Activated naive CD4-positive, alpha-beta T cell treated with anti-CD3 and anti-CD28 coated beads, Interleukin-2, amount 50 U/mL, for 24 hours (primary cell): Measurements from ENCODE around the gene PRKCZ.

Source experiments
- H3K27ac Mint-ChIP-seq: one replicate; pipeline ENCODE4 v1.8.0; 2021; ENCODE audit warnings: mild to moderate bottlenecking, mixed read lengths
- H3K27me3 Mint-ChIP-seq: one replicate; pipeline ENCODE4 v1.8.0; 2021; ENCODE audit warnings: mixed read lengths
- H3K36me3 Mint-ChIP-seq: one replicate; pipeline ENCODE4 v1.8.0; 2021; ENCODE audit warnings: mixed read lengths
- H3K4me1 Mint-ChIP-seq: one replicate; pipeline ENCODE4 v1.8.0; 2021; ENCODE audit warnings: mixed read lengths
- H3K4me3 Mint-ChIP-seq: one replicate; pipeline ENCODE4 v1.8.0; 2021; ENCODE audit warnings: mild to moderate bottlenecking, mixed read lengths
- H3K9me3 Mint-ChIP-seq: one replicate; pipeline ENCODE4 v1.8.0; 2021; ENCODE audit warnings: mixed read lengths

PRKCZ gene

DNA sequence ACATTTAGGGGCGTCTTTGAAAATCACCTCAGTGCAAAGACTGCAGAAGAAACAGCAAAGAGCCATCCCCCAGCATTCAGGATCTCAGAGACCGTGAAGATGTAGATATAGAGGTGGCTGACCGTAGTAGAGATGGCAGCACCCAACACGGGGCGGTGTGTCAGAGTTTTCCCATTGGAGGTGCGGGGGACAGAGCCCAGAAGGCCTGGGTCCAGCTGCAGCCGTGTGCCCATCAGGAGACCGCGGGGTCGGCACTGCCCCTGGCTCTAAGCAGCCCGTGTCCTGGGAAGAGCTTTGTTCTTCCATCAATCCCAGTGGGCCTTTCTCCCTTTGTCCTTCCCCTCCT is 29.9 kb upstream of the PRKCZ start:
- Mint-ChIP-seq H3K9me3 (no peaks in the 10 kb centered on the region), H3K27ac (no peak overlapping the region), H3K4me3 (no peak overlapping the region), H3K36me3 (peaks cover 2% of the 10 kb centered on the region), H3K27me3 (peaks cover 40% of the 10 kb centered on the region), H3K4me1 (peaks cover 5% of the 10 kb centered on the region)

DNA sequence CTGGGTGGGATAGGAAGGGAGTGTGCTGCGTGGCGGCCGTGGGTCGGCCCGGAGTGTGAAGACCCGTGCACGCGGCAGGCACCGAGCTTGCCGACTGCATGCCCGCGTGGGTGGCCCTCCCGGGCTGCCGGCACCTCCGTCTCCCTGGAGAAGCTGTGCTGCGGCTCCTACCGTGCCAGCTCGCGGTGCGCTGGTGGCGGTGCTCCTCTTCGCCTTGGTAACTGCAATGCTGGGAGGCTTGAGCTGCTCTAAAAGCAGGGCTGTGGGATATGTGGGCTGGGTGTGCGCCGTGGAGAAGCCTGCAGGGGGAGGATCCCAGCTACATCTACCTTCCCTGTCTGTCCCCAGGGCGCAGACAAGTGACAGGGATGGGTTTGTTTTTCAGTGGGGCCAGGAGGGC is 28.7 kb upstream of the PRKCZ start:
- Mint-ChIP-seq H3K9me3 (no peaks in the 10 kb centered on the region), H3K4me3 (no peak overlapping the region), H3K27me3 (peaks cover 35% of the 10 kb centered on the region), H3K4me1 (peaks cover 9% of the 10 kb centered on the region), H3K36me3 (peaks cover 2% of the 10 kb centered on the region), H3K27ac (no peak overlapping the region)

DNA sequence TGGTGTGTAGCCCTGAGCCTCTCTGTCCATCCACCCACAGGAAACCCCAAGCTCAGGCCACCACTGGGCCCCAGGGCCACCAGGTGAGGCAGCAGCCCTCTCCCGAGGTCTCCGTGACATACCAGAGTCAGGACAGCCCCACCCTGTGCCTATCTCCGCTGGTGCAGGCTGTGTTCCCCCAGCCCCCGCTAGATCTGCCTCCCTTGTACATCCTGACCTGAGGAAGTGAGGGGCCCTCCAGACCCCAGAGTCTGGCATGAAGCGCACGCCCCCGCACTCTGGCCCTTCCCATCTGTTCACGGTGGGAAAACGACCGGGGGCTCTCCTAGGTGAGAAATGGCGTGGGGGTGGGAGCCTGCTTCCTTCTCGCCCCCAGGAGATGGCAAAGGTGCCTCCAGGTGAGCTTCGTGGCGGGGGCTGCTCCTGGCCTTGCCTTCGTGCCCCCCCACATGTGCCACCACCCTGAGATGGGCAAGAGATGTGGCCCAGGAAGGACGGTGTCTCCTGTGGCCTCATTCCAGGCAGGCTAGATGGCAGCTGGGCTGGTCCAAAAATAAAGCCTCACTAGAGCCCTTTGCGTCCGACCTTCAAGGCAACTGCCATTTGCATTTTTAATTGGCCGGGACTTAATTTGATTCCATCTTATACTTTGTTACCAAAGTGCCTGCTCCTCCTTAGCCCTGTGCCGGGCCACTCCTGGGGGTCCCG is 28.0 kb upstream of the PRKCZ start:
- Mint-ChIP-seq H3K36me3 (peaks cover 2% of the 10 kb centered on the region), H3K4me3 (no peak overlapping the region), H3K4me1 (peaks cover 9% of the 10 kb centered on the region), H3K9me3 (no peaks in the 10 kb centered on the region), H3K27ac (no peak overlapping the region), H3K27me3 (peaks cover 31% of the 10 kb centered on the region)

GRCh38 chr1:2023187-2023586 is 27.0 kb upstream of the PRKCZ start:
- H3K27me3 Mint-ChIP-seq: peaks cover 25% of the 10 kb centered on the region
- peaks cover 2% of the 10 kb centered on the region for H3K36me3 Mint-ChIP-seq
- no peak overlapping the region for H3K4me3 Mint-ChIP-seq
- H3K9me3 Mint-ChIP-seq: no peaks in the 10 kb centered on the region
- H3K4me1 Mint-ChIP-seq: peaks cover 9% of the 10 kb centered on the region
- H3K27ac Mint-ChIP-seq: no peak overlapping the region

DNA sequence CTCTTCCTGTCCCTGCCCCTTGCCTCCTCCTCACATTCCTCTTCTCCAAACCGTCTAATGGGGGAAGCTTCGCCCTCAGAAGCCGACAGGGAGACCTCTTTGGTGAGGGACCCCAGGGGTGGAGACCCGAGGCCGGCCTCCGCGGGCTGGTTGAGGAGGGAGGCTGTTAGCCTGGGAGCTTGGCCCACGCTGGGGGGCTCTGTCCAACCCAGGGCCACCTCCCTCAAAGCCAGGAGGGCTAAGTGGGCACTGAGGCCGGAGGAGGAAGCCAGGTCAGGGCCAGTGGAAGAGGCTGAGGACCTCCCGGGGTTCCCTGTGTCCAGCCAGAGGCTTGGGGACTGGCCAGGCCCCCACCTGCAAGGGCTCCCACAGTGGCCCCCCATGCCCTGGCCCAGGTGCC is 25.8 kb upstream of the PRKCZ start:
- Mint-ChIP-seq H3K27me3 (peaks cover 22% of the 10 kb centered on the region), H3K4me3 (no peak overlapping the region), H3K27ac (no peak overlapping the region), H3K36me3 (no peaks in the 10 kb centered on the region), H3K9me3 (no peaks in the 10 kb centered on the region), H3K4me1 (peaks cover 4% of the 10 kb centered on the region)

GRCh38 chr1:2024887-2025286 is 25.3 kb upstream of the PRKCZ start:
- Mint-ChIP-seq H3K9me3 (no peaks in the 10 kb centered on the region), H3K4me1 (peaks cover 4% of the 10 kb centered on the region), H3K4me3 (no peak overlapping the region), H3K27ac (no peak overlapping the region), H3K27me3 (peaks cover 21% of the 10 kb centered on the region), H3K36me3 (no peaks in the 10 kb centered on the region)

DNA sequence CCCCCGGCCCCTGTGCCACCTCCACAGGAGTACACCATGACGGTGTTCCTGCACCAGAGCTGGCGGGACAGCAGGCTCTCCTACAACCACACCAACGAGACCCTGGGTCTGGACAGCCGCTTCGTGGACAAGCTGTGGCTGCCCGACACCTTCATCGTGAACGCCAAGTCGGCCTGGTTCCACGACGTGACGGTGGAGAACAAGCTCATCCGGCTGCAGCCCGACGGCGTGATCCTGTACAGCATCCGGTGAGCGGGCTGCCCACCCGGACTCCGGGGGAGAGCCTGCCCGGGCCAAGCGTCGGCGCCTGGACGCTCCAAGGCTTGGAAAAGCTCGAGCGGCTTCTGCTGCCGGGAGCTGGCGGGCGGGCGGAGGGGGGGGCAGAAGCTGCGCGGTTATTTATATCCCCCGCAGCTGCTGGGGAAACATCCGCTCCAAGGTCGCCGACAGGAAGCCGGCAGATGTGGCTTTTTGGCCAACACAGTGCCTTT is 24.7 kb upstream of the PRKCZ start:
- H3K36me3 Mint-ChIP-seq: no peaks in the 10 kb centered on the region
- no peaks in the 10 kb centered on the region for H3K9me3 Mint-ChIP-seq
- H3K27me3 Mint-ChIP-seq: peaks cover 18% of the 10 kb centered on the region
- peaks cover 4% of the 10 kb centered on the region for H3K4me1 Mint-ChIP-seq
- H3K4me3 Mint-ChIP-seq: peak overlapping the region; percentile 26
- H3K27ac Mint-ChIP-seq: no peak overlapping the region

DNA sequence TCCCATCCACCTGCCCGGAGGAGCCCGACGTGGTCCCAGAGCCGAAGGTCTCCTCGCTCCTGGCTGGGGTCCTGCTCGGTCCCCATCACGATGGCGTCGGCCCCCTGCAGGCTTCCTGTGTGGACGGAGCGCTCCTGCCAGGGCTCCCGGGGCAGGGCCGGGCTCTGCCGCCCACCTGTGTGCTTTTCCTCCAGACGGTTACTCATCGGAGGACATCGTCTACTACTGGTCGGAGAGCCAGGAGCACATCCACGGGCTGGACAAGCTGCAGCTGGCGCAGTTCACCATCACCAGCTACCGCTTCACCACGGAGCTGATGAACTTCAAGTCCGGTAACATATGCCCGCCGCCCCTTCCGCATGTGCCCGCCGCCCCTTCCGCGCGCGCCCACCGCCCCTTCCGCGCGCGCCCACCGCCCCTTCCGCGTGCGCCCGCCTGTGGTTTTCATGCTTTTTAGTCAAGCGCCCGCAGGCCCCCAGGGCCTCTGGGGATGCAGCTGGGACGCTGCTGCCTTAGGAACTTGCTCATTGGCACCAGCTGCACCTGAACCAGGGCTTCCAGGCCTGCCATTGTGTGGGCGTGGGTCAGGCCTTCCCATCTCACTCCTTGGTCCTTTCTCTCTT is 22.1 kb upstream of the PRKCZ start:
- Mint-ChIP-seq H3K36me3 (no peaks in the 10 kb centered on the region), H3K27ac (no peak overlapping the region), H3K4me3 (no peak overlapping the region), H3K4me1 (peaks cover 4% of the 10 kb centered on the region), H3K9me3 (no peaks in the 10 kb centered on the region), H3K27me3 (peaks cover 3% of the 10 kb centered on the region)

GRCh38 chr1:2028870-2029560 is 21.2 kb upstream of the PRKCZ start:
- Mint-ChIP-seq H3K27me3 (no peaks in the 10 kb centered on the region), H3K36me3 (no peaks in the 10 kb centered on the region), H3K4me1 (peaks cover 4% of the 10 kb centered on the region), H3K4me3 (no peak overlapping the region), H3K27ac (no peak overlapping the region), H3K9me3 (no peaks in the 10 kb centered on the region)

DNA sequence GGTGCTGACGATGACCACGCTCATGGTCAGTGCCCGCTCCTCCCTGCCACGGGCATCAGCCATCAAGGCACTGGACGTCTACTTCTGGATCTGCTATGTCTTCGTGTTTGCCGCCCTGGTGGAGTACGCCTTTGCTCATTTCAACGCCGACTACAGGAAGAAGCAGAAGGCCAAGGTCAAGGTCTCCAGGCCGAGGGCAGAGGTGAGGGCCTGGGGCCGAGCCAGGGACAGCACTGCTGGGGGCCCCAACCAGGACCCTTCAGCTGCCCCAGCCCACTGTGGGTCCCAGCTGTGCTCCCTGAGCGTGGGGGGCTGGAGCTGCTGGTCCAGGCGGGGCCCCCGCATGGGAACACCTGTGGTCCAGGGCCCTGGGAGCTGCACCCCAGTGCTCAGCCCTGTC is 20.6 kb upstream of the PRKCZ start:
- H3K4me1 Mint-ChIP-seq: peaks cover 4% of the 10 kb centered on the region
- H3K27me3 Mint-ChIP-seq: no peaks in the 10 kb centered on the region
- no peaks in the 10 kb centered on the region for H3K36me3 Mint-ChIP-seq
- no peak overlapping the region for H3K4me3 Mint-ChIP-seq
- no peak overlapping the region for H3K27ac Mint-ChIP-seq
- no peaks in the 10 kb centered on the region for H3K9me3 Mint-ChIP-seq

DNA sequence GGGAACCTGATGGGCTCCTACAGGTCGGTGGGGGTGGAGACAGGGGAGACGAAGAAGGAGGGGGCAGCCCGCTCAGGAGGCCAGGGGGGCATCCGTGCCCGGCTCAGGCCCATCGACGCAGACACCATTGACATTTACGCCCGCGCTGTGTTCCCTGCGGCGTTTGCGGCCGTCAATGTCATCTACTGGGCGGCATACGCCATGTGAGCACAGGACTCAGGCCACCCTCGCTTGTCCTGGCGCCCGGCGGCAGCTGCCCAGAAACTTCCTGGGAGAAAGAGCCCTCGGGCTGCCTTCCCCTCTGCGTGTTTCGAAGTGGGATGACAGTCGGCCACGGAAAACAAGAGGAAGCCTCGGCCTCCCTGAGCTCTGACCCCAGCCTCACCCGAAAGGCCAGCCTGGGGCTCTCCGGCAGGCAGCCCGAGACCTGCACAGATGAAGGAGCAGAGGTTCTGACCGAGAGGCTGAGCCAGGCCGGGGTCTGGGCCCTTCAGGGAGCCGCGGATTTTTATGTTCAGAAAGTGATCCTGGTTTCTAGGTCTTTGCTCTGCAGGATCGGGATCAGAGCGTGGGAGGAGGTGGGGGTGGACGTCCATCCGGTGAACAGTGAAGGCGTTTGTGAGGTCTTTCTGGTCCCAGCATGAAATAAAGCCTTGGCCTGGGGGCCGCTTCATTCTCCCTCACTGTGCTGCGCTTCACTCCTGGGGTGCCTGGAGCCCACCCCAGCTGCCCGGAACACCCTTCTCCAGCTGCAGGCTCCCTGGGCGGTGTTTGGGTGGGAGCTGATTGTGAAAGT is 19.9 kb upstream of the PRKCZ start:
- H3K9me3 Mint-ChIP-seq: no peaks in the 10 kb centered on the region
- H3K27ac Mint-ChIP-seq: no peak overlapping the region
- no peaks in the 10 kb centered on the region for H3K27me3 Mint-ChIP-seq
- H3K36me3 Mint-ChIP-seq: no peaks in the 10 kb centered on the region
- peaks cover 4% of the 10 kb centered on the region for H3K4me1 Mint-ChIP-seq
- H3K4me3 Mint-ChIP-seq: no peak overlapping the region

GRCh38 chr1:2031546-2032540 is 18.4 kb upstream of the PRKCZ start:
- Mint-ChIP-seq H3K27me3 (no peaks in the 10 kb centered on the region), H3K36me3 (no peaks in the 10 kb centered on the region)

DNA sequence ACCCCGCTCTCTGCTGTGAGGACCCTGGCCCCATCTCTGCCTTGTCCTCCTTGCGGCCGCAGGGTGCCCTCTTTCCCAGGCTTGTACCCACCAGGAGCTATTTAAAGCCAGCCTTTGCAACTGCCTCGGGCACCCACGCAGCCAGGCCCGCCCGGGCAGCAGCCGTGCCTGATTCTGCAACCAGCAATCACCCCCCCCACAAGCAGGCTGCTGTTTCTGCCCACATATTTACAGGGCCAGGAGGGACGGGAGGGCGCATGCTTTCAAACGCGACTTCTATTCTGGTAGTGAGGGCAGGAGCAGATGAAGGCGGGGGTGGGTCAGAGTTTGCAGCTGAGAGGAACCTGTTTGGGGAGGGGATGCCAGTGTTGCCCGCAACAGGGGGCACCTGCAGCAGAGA is 17.5 kb upstream of the PRKCZ start:
- Mint-ChIP-seq H3K36me3 (no peaks in the 10 kb centered on the region), H3K4me3 (no peak overlapping the region), H3K27ac (no peak overlapping the region), H3K27me3 (no peaks in the 10 kb centered on the region), H3K9me3 (no peaks in the 10 kb centered on the region), H3K4me1 (no peaks in the 10 kb centered on the region)

More at GRCh38 chr1:2031546-2032540, 18.4 kb upstream of the PRKCZ start:
- Mint-ChIP-seq H3K9me3 (no peaks in the 10 kb centered on the region), H3K4me3 (no peak overlapping the region), H3K27ac (no peak overlapping the region), H3K4me1 (no peaks in the 10 kb centered on the region)

DNA sequence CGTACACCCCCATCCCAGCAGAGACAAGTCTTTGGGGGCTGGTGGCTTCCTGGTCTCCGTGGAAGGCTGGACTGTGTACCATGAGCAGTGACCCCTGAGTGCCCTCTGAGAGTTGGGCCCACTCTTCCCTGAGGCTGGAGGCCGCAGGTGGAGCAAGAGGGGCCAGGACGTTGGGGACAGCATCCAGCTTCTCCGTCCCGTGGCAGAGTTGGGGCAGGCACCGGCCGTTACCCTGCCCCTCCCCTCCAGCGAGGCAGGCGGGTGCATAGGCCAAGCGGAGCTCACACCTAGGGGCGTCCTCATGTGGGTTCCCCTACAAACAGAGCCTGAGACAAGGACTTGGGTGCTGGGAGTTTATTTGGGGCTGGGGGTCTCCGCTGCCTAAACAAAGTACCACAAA is 17.0 kb upstream of the PRKCZ start:
- H3K4me1 Mint-ChIP-seq: no peaks in the 10 kb centered on the region
- H3K27ac Mint-ChIP-seq: no peak overlapping the region
- no peaks in the 10 kb centered on the region for H3K36me3 Mint-ChIP-seq
- no peak overlapping the region for H3K4me3 Mint-ChIP-seq
- H3K9me3 Mint-ChIP-seq: no peaks in the 10 kb centered on the region
- H3K27me3 Mint-ChIP-seq: no peaks in the 10 kb centered on the region

DNA sequence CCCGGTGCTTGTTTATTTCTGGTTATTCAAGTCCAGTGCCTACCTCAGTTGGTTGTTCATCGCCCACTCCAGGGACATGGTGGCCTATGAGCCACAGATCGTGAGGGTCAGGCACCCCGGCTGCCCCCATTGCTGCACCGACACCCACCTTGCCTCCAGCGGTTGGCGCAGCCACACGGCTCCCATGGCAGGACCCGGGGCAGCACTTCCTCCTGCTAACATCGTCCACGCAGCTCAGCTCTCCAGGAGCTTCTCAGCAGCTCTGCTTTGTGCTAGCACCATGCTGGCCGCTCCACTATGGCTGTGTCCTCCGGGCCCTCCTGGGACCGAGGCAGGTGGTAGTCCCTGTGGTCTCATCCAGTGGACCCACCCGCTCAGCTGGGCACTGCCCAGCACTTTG is 13.9 kb upstream of the PRKCZ start:
- H3K9me3 Mint-ChIP-seq: no peaks in the 10 kb centered on the region
- H3K27me3 Mint-ChIP-seq: no peaks in the 10 kb centered on the region
- no peaks in the 10 kb centered on the region for H3K4me1 Mint-ChIP-seq
- no peak overlapping the region for H3K27ac Mint-ChIP-seq
- H3K36me3 Mint-ChIP-seq: no peaks in the 10 kb centered on the region
- H3K4me3 Mint-ChIP-seq: no peak overlapping the region
